Activated naive CD8-positive, alpha-beta T cell treated with anti-CD3 and anti-CD28 coated beads, Interleukin-2, amount 50 U/mL, for 24 hours (primary cell): ENCODE measurements around the gene OPCML.

Source experiments
- ATAC-seq: fragments of 150-1000 bp; cut with Tn5 transposase; one replicate; pipeline ENCODE4 v1.10.0; 2021
- DNase-seq: peaks from one replicate; pipeline ENCODE4 v3.0.0; 2021
- H3K27ac Mint-ChIP-seq: one replicate; pipeline ENCODE4 v1.8.0; 2021; ENCODE audit warnings: mild to moderate bottlenecking, mixed read lengths
- H3K27me3 Mint-ChIP-seq: one replicate; pipeline ENCODE4 v1.8.0; 2021; ENCODE audit warnings: mixed read lengths
- H3K36me3 Mint-ChIP-seq: one replicate; pipeline ENCODE4 v1.8.0; 2021; ENCODE audit warnings: low read depth, mixed read lengths
- H3K4me1 Mint-ChIP-seq: one replicate; pipeline ENCODE4 v1.8.0; 2021; ENCODE audit warnings: mixed read lengths
- H3K4me3 Mint-ChIP-seq: one replicate; pipeline ENCODE4 v1.8.0; 2021; ENCODE audit warnings: mild to moderate bottlenecking, moderate library complexity, mixed read lengths
- H3K9me3 Mint-ChIP-seq: one replicate; pipeline ENCODE4 v1.8.0; 2021; ENCODE audit warnings: mixed read lengths

Gene OPCML

GRCh38 chr11:132439711-132440255 is 1092.5 kb downstream of the OPCML start:
- ATAC-seq, result no peak
- no peak overlapping the region for H3K27ac Mint-ChIP-seq

GRCh38 chr11:132438418-132438817 is 1093.9 kb downstream of the OPCML start:
- H3K4me1 Mint-ChIP-seq, result no peaks in the 10 kb centered on the region
- ATAC-seq, result no peak
- no peaks in the 10 kb centered on the region for H3K36me3 Mint-ChIP-seq
- H3K4me3 Mint-ChIP-seq, result no peak overlapping the region
- H3K27me3 Mint-ChIP-seq, result no peaks in the 10 kb centered on the region
- DNase-seq, result no peak
- peaks cover 3% of the 10 kb centered on the region for H3K9me3 Mint-ChIP-seq
- H3K27ac Mint-ChIP-seq, result no peak overlapping the region

More at GRCh38 chr11:132439711-132440255, 1092.5 kb downstream of the OPCML start:
- H3K27me3 Mint-ChIP-seq, result no peaks in the 10 kb centered on the region
- H3K9me3 Mint-ChIP-seq, result peaks cover 3% of the 10 kb centered on the region
- DNase-seq, result no peak
- no peaks in the 10 kb centered on the region for H3K4me1 Mint-ChIP-seq
- H3K36me3 Mint-ChIP-seq, result no peaks in the 10 kb centered on the region
- no peak overlapping the region for H3K4me3 Mint-ChIP-seq

GRCh38 chr11:132430429-132431062 is 1101.8 kb downstream of the OPCML start:
- Mint-ChIP-seq H3K27ac (no peak overlapping the region), H3K27me3 (peaks cover 4% of the 10 kb centered on the region), H3K36me3 (no peaks in the 10 kb centered on the region), H3K4me1 (no peaks in the 10 kb centered on the region), H3K9me3 (no peaks in the 10 kb centered on the region), H3K4me3 (no peak overlapping the region)
- DNase-seq (no peak), ATAC-seq (no peak)

GRCh38 chr11:132429685-132430084 is 1102.6 kb downstream of the OPCML start:
- Mint-ChIP-seq H3K27me3 (peaks cover 4% of the 10 kb centered on the region), H3K4me3 (no peak overlapping the region), H3K9me3 (no peaks in the 10 kb centered on the region), H3K27ac (no peak overlapping the region), H3K36me3 (no peaks in the 10 kb centered on the region), H3K4me1 (no peaks in the 10 kb centered on the region)
- DNase-seq, result no peak
- ATAC-seq, result no peak

GRCh38 chr11:132427611-132428010 is 1104.7 kb downstream of the OPCML start:
- no peak overlapping the region for H3K27ac Mint-ChIP-seq
- H3K27me3 Mint-ChIP-seq, result peaks cover 4% of the 10 kb centered on the region
- no peaks in the 10 kb centered on the region for H3K36me3 Mint-ChIP-seq
- ATAC-seq (no peak), DNase-seq (no peak)
- no peaks in the 10 kb centered on the region for H3K9me3 Mint-ChIP-seq
- H3K4me3 Mint-ChIP-seq, result no peak overlapping the region
- no peaks in the 10 kb centered on the region for H3K4me1 Mint-ChIP-seq

- Mint-ChIP-seq H3K36me3 (no peaks in the 10 kb centered on the region), H3K4me1 (no peaks in the 10 kb centered on the region), H3K4me3 (no peak overlapping the region), H3K9me3 (no peaks in the 10 kb centered on the region), H3K27ac (no peak overlapping the region), H3K27me3 (no peaks in the 10 kb centered on the region)
- ATAC-seq (no peak), DNase-seq (no peak)
Measured at GRCh38 chr11:132424433-132424832, 1107.9 kb downstream of the OPCML start.

- Mint-ChIP-seq H3K4me3 (no peak overlapping the region), H3K27ac (no peak overlapping the region), H3K36me3 (no peaks in the 10 kb centered on the region), H3K27me3 (no peaks in the 10 kb centered on the region), H3K9me3 (no peaks in the 10 kb centered on the region), H3K4me1 (no peaks in the 10 kb centered on the region)
- ATAC-seq (no peak), DNase-seq (no peak)
Measured at GRCh38 chr11:132423266-132423665, 1109.0 kb downstream of the OPCML start.

GRCh38 chr11:132422722-132423121 is 1109.6 kb downstream of the OPCML start:
- ATAC-seq (no peak), DNase-seq (no peak)
- Mint-ChIP-seq H3K27me3 (no peaks in the 10 kb centered on the region), H3K36me3 (no peaks in the 10 kb centered on the region), H3K27ac (no peak overlapping the region), H3K9me3 (no peaks in the 10 kb centered on the region), H3K4me3 (no peak overlapping the region), H3K4me1 (no peaks in the 10 kb centered on the region)

GRCh38 chr11:132421555-132421954 is 1110.7 kb downstream of the OPCML start:
- Mint-ChIP-seq H3K27ac (no peak overlapping the region), H3K4me1 (no peaks in the 10 kb centered on the region), H3K9me3 (no peaks in the 10 kb centered on the region), H3K36me3 (no peaks in the 10 kb centered on the region), H3K27me3 (no peaks in the 10 kb centered on the region), H3K4me3 (no peak overlapping the region)
- no peak for ATAC-seq
- DNase-seq, result no peak

GRCh38 chr11:132414451-132414850 is 1117.8 kb downstream of the OPCML start:
- H3K4me1 Mint-ChIP-seq, result no peaks in the 10 kb centered on the region
- ATAC-seq (no peak), DNase-seq (no peak)
- peaks cover 5% of the 10 kb centered on the region for H3K9me3 Mint-ChIP-seq
- H3K36me3 Mint-ChIP-seq, result no peaks in the 10 kb centered on the region
- H3K27ac Mint-ChIP-seq, result no peak overlapping the region
- no peak overlapping the region for H3K4me3 Mint-ChIP-seq
- H3K27me3 Mint-ChIP-seq, result no peaks in the 10 kb centered on the region

GRCh38 chr11:132410383-132410782 is 1121.9 kb downstream of the OPCML start:
- H3K9me3 Mint-ChIP-seq, result peaks cover 6% of the 10 kb centered on the region
- peaks cover 2% of the 10 kb centered on the region for H3K27me3 Mint-ChIP-seq
- ATAC-seq (no peak), DNase-seq (no peak)
- H3K4me3 Mint-ChIP-seq, result no peak overlapping the region
- H3K4me1 Mint-ChIP-seq, result no peaks in the 10 kb centered on the region
- no peaks in the 10 kb centered on the region for H3K36me3 Mint-ChIP-seq
- no peak overlapping the region for H3K27ac Mint-ChIP-seq

GRCh38 chr11:132409573-132410355 is 1122.5 kb downstream of the OPCML start:
- no peak overlapping the region for H3K4me3 Mint-ChIP-seq

GRCh38 chr11:132408877-132409276 is 1123.4 kb downstream of the OPCML start:
- DNase-seq (no peak), ATAC-seq (no peak)
- H3K36me3 Mint-ChIP-seq, result no peaks in the 10 kb centered on the region
- H3K27ac Mint-ChIP-seq, result no peak overlapping the region
- H3K9me3 Mint-ChIP-seq, result peaks cover 9% of the 10 kb centered on the region
- H3K27me3 Mint-ChIP-seq, result peaks cover 2% of the 10 kb centered on the region
- no peaks in the 10 kb centered on the region for H3K4me1 Mint-ChIP-seq
- H3K4me3 Mint-ChIP-seq, result no peak overlapping the region

More at GRCh38 chr11:132409573-132410355, 1122.5 kb downstream of the OPCML start:
- Mint-ChIP-seq H3K4me1 (no peaks in the 10 kb centered on the region), H3K27me3 (peaks cover 2% of the 10 kb centered on the region), H3K27ac (no peak overlapping the region), H3K9me3 (peaks cover 9% of the 10 kb centered on the region), H3K36me3 (no peaks in the 10 kb centered on the region)
- ATAC-seq (no peak), DNase-seq (no peak)

- Mint-ChIP-seq H3K4me3 (no peak overlapping the region), H3K27ac (no peak overlapping the region), H3K9me3 (peaks cover 4% of the 10 kb centered on the region), H3K36me3 (no peaks in the 10 kb centered on the region), H3K4me1 (no peaks in the 10 kb centered on the region), H3K27me3 (peaks cover 8% of the 10 kb centered on the region)
- ATAC-seq, result no peak
- no peak for DNase-seq
Measured at GRCh38 chr11:132405728-132406127, 1126.6 kb downstream of the OPCML start.

GRCh38 chr11:132402071-132402684 is 1130.1 kb downstream of the OPCML start:
- Mint-ChIP-seq H3K27me3 (peaks cover 8% of the 10 kb centered on the region), H3K27ac (no peak overlapping the region), H3K9me3 (peaks cover 10% of the 10 kb centered on the region), H3K36me3 (no peaks in the 10 kb centered on the region), H3K4me3 (no peak overlapping the region), H3K4me1 (no peaks in the 10 kb centered on the region)
- DNase-seq (no peak), ATAC-seq (no peak)
